ENCODE measurements around the gene KLKB1. TPM values are rescaled to one million over a fixed set of nuclear protein-coding genes. Genes with fewer than 3 reads are reported as not detected.

KLKB1 gene
- total RNA-seq (2022; extraction: Qiagen RNA extraction) = not detected in 5 replicates

DNA sequence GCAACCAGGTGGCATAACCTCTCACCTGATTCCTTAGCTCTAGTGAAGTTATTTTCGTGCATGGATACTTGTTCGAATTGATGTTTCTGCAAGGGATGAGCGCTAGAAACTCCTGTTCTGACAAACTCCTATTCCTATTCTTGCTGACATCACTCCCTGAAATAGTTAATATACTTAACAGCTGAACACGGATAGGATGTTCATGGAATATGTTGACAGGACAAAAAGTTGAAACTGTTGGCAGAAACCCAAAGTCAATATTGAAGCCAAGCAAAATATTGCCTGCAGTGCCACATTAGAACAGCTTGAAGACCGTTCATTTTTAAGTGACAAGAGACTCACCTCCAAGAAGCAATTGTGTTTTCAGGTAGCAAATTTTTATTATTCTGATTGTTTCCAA lies at the start of gene KLKB1:
KLKB1 (plus strand) TSS at position 287 of the 400 bp plus-strand sequence. CDS start 689 bp downstream, outside the sequence.

DNA sequence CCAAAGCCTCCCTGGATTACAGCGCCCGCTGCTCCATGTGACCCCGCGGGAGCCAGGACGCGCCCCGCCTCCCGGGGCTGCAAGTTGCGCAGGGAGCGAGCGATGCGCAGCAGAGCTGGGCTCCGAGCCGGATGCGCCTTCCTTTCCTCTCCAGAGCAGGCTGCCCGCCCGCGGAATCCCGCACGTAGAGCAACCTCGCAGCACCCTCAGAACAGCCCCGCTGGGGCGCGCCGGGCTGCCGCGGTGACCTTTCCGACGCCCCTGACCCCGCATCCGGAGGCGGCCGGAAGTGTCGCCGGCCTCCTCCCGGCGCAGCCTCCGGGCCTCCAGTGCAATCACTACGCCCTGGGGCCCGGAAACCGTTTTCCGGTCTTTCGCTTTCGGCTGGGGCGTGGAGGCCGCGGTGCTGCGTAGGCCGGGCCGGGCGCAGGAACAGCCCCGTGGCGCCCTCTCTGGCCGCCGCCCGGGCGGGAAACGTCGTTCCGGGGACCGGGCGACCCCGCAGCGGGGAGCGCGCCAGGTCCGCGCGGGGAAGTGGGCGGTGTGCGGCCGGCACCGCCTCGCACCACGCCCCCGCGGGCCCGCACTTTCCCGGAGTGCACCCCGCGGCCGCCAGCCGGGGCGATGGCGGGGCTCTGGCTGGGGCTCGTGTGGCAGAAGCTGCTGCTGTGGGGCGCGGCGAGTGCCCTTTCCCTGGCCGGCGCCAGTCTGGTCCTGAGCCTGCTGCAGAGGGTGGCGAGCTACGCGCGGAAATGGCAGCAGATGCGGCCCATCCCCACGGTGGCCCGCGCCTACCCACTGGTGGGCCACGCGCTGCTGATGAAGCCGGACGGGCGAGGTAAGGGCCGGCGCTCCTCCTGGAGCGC lies 35.9 kb upstream of the KLKB1 start, which contains the start of gene CYP4V2:
CYP4V2 (plus strand) TSS at position 368 of the 866 bp plus-strand sequence; CDS start at position 625, 257 bp downstream.

DNA sequence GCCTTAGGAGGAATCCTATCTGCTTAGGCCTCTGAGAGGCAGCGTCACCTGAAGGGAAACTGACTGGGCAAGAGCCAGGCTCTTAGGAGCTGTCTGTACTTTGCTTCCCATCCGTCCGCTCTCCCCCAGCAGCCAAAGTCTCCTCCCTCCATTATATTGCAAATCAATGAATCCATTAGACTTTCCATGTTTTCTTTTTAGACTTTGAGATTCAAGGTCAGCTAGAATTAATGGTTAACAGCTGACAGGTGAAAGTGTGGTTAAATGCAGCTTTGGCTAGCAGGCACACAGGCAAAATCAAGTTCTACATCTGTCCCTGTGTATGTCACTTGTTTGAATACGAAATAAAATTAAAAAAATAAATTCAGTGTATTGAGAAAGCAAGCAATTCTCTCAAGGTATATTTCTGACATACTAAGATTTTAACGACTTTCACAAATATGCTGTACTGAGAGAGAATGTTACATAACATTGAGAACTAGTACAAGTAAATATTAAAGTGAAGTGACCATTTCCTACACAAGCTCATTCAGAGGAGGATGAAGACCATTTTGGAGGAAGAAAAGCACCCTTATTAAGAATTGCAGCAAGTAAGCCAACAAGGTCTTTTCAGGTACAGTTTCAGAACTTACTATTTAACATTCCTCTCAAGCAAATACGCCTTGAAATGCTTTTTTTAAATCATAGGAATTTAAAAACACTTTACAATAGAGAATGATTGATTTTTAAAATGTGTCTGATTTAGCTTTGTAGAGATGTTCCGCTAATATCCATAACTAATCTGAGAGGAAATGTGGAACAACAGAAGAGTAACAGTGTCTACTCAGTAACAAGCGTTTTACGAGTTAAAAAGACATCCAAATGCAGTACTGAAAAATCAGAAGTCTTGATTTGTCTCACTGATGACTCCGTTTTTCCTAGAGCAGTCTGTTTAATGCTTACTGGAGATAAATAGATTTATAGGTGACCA lies 38.7 kb downstream of the KLKB1 start, which contains the start of gene F11:
F11 (plus strand) TSS at position 507 of the 970 bp plus-strand sequence. CDS start 948 bp downstream, outside the sequence.

Other genes starting within 250 kb of the KLKB1 start
- gene TLR3, start 158.4 kb upstream of the KLKB1 start, total RNA-seq (2022; extraction: Qiagen RNA extraction) = 0.14 to 0.56 TPM (median 0.35 TPM) in 5 replicates
- gene FAM149A, start 122.8 kb upstream of the KLKB1 start, total RNA-seq (2022; extraction: Qiagen RNA extraction) = 1.5 to 1.9 TPM (median 1.6 TPM) in 5 replicates
- gene CYP4V2, start 35.9 kb upstream of the KLKB1 start, total RNA-seq (2022; extraction: Qiagen RNA extraction) = 2.5 to 3.3 TPM (median 3.1 TPM) in 5 replicates
- gene F11, start 38.7 kb downstream of the KLKB1 start, total RNA-seq (2022; extraction: Qiagen RNA extraction) = not detected in 5 replicates

Measured in A549 treated with Mapracorat at 1 μM for 4 hours (cell line).